Left ventricle myocardium inferior (tissue), 1 donor: ENCODE measurements around the gene DPH1. TPM values are rescaled to one million over a fixed set of nuclear protein-coding genes. Genes with fewer than 3 reads are reported as not detected.

Experiments used
- DNase-seq: peaks from one replicate; pipeline ENCODE4 v3.0.0-alpha.2; 2020
- H3K27ac ChIP-seq: fragments of 200-600 bp; replicated peaks from 2 replicates; pipeline ENCODE4 v1.8.0; 2021
- H3K27me3 ChIP-seq: fragments of 200-600 bp; 2 replicates; pipeline ENCODE4 v1.8.0; 2021; ENCODE audit warnings: low read depth
- H3K36me3 ChIP-seq: fragments of 200-600 bp; 2 replicates; pipeline ENCODE4 v1.8.0; 2021
- H3K4me1 ChIP-seq: fragments of 200-600 bp; 2 replicates; pipeline ENCODE4 v1.8.0; 2021
- H3K4me3 ChIP-seq: fragments of 200-600 bp; 2 replicates; pipeline ENCODE4 v1.8.0; 2021; ENCODE audit warnings: mild to moderate bottlenecking, moderate library complexity
- H3K9me3 ChIP-seq: fragments of 200-600 bp; replicated peaks from 2 replicates; pipeline ENCODE4 v1.8.0; 2021
- CTCF ChIP-seq: fragments of 200-600 bp; IDR thresholded peaks from 2 replicates; pipeline ENCODE4 v1.8.0; 2021; ENCODE audit warnings: antibody characterized with exemption, mild to moderate bottlenecking, borderline replicate concordance
- intact Hi-C: fragments of 100-400 bp; cut with micrococcal nuclease; formaldehyde crosslinking; loops from one replicate; pipeline ENCODE4 v1.11.0; 2022
- total RNA-seq: library from RNA; stranded (reverse); fragmentation: NEBNext Ultra II Directional; extraction: Animal tissue kit (Norgen Biotek cat#: 25700); gene quantifications from one replicate; pipeline ENCODE4 v1.2.1, GENCODE V29; 2021
- donor health status: DM: no; HTN: yes; CAD: no; lungs with severe emphysema.

DPH1 gene
- total RNA-seq, 1 donor from 2014 or later = 29.1 TPM

- no peak for TF ChIP-seq CTCF
- Histone ChIP-seq H3K27ac (no peak overlapping the region), H3K9me3 (no peaks in the 10 kb centered on the region), H3K4me3 (no peak overlapping the region), H3K4me1 (peaks cover 53% of the 10 kb centered on the region), H3K36me3 (peaks cover 28% of the 10 kb centered on the region), H3K27me3 (no peaks in the 10 kb centered on the region)
- no peak for DNase-seq
- intact Hi-C loops = no loop called here
Observed at GRCh38 chr17:2044263-2044894, 14.4 kb downstream of the DPH1 start.

GRCh38 chr17:2047590-2047989, 17.6 kb downstream of the DPH1 start:
- DNase-seq = no peak
- Histone ChIP-seq H3K4me1 (peaks cover 54% of the 10 kb centered on the region), H3K27me3 (peaks cover 21% of the 10 kb centered on the region), H3K9me3 (no peaks in the 10 kb centered on the region), H3K4me3 (no peak overlapping the region), H3K36me3 (peaks cover 19% of the 10 kb centered on the region), H3K27ac (no peak overlapping the region)
- intact Hi-C loops = no loop called here
- no peak for TF ChIP-seq CTCF

GRCh38 chr17:2048805-2049204, 18.9 kb downstream of the DPH1 start:
- no peak for DNase-seq
- H3K27ac ChIP-seq = no peak overlapping the region
- no peaks in the 10 kb centered on the region for H3K9me3 ChIP-seq
- H3K4me1 ChIP-seq = peaks cover 48% of the 10 kb centered on the region
- no peak for TF ChIP-seq CTCF
- intact Hi-C loops = no loop called here
- H3K27me3 ChIP-seq = peaks cover 30% of the 10 kb centered on the region
- H3K36me3 ChIP-seq = peaks cover 6% of the 10 kb centered on the region
- H3K4me3 ChIP-seq = peak overlapping the region; percentile 87

GRCh38 chr17:2049333-2050299, 19.7 kb downstream of the DPH1 start:
- intact Hi-C loops = no loop called here
- peak overlapping the region; percentile 56 for H3K27ac ChIP-seq

More at GRCh38 chr17:2049333-2050299, 19.7 kb downstream of the DPH1 start:
- no peaks in the 10 kb centered on the region for H3K36me3 ChIP-seq
- peaks cover 48% of the 10 kb centered on the region for H3K4me1 ChIP-seq
- TF ChIP-seq CTCF = no peak
- no peaks in the 10 kb centered on the region for H3K9me3 ChIP-seq
- peak; percentile 90 for DNase-seq
- H3K4me3 ChIP-seq = peak overlapping the region; percentile 87
- peaks cover 38% of the 10 kb centered on the region for H3K27me3 ChIP-seq
